Measurements from ENCODE around the gene ZNF70.

Gene ZNF70

GRCh38 chr22:23690713-23691112 lies 60.2 kb downstream of the ZNF70 start, which contains the start of gene RGL4:
RGL4 (plus strand) TSS chr22:23691013; CDS start chr22:23692031, 1,018 bp downstream.
- DNase-seq: no peak

- DNase-seq: no peak
Measured at GRCh38 chr22:23689414-23689813, 61.5 kb downstream of the ZNF70 start.

Measured in NCI-H774 (cell line).